ENCODE data around the gene MYO18B. TPM values are rescaled to one million over a fixed set of nuclear protein-coding genes. Genes with fewer than 3 reads are reported as not detected.

The MYO18B gene
- polyA plus RNA-seq, 6 donors from 2014 or later = not detected

DNA sequence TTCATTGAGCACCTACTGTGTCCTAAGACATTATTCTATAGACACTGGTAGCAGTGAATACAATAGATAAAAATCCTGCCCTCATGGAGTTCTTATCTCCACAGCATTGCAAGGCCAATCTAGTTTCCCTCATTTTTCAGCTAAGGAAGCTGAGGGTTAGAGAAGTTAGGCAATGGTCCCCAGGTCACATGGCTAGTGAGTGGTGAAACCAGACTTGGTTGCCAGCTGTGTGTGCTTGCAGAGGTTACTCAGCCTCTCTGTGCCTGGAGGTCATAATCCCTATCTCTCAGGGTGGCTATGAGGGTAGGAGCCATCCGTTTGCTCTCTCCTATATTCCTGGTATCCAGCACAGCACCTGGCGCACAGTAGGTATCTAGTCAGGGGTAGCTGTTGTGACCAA lies 279.5 kb downstream of the MYO18B start:
- DNase-seq = no peak
- Mint-ChIP-seq H3K36me3 (no peaks in the 10 kb centered on the region), H3K27me3 (peaks cover 20 to 44% (median 42%) of the 10 kb centered on the region in 3 donors), H3K4me3 (no peak overlapping the region), H3K9me3 (peaks cover 5 to 18% (median 8%) of the 10 kb centered on the region in 7 donors), H3K4me1 (no peaks in the 10 kb centered on the region), H3K27ac (no peak overlapping the region)
- no peak for ATAC-seq (ENCODE audit: low read depth in 2 of 2)

DNA sequence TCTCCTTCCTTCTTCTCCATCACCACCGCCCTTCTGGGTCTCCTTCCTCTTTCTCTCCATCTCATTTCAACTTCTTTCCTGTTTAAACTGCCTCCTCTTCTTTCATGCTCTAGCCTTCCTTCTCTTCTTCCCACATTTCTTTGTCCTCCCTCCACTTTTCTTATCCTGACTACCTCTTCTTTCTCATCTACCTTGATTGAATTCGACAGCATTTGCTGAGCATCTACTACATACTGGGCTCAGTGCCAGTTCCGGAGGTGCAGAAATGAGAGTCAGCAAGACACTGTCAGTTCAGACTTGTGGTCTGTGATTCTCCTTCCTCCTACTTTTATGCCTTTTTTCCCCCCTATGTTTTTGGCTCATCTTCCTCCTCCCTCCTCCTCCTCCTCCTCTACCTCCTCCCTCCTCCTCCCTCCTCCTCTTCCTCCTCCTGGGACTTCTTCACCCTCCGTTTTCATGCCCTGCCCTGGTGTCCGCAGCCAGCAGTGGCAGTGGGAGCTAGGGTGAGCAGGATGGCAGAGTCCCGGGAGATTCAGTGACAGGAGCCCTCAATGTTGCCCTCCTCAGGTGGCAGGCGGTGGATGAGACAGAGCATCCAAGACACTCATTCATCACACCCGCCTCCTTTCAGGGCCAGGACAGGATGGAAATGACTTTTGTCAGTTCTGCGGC lies 281.3 kb downstream of the MYO18B start:
- H3K36me3 Mint-ChIP-seq = no peaks in the 10 kb centered on the region
- H3K27ac Mint-ChIP-seq = peak overlapping the region in 1 of 6 donors; percentile 54
- H3K4me1 Mint-ChIP-seq = no peaks in the 10 kb centered on the region
- H3K9me3 Mint-ChIP-seq = peaks cover 5 to 18% (median 7%) of the 10 kb centered on the region in 7 donors
- no peak for ATAC-seq (ENCODE audit: low read depth in 2 of 2)
- H3K4me3 Mint-ChIP-seq = no peak overlapping the region
- peaks cover 18 to 34% (median 28%) of the 10 kb centered on the region in 3 donors for H3K27me3 Mint-ChIP-seq
- no peak for DNase-seq

- Mint-ChIP-seq H3K36me3 (no peaks in the 10 kb centered on the region), H3K9me3 (peaks cover 5 to 18% (median 7%) of the 10 kb centered on the region in 7 donors), H3K4me1 (no peaks in the 10 kb centered on the region), H3K4me3 (no peak overlapping the region), H3K27me3 (peaks cover 10 to 16% (median 11%) of the 10 kb centered on the region in 3 donors), H3K27ac (no peak overlapping the region)
- ATAC-seq (ENCODE audit: low read depth in 2 of 2) (no peak), DNase-seq (no peak)
Observed at GRCh38 chr22:26025626-26026025, 283.6 kb downstream of the MYO18B start.

GRCh38 chr22:26027341-26027740 lies 285.4 kb downstream of the MYO18B start:
- no peak overlapping the region for H3K27ac Mint-ChIP-seq
- H3K27me3 Mint-ChIP-seq = peaks cover 5 to 10% (median 7%) of the 10 kb centered on the region in 3 donors
- H3K4me3 Mint-ChIP-seq = no peak overlapping the region
- H3K4me1 Mint-ChIP-seq = no peaks in the 10 kb centered on the region
- ATAC-seq (ENCODE audit: low read depth in 2 of 2) (no peak), DNase-seq (no peak)
- no peaks in the 10 kb centered on the region for H3K36me3 Mint-ChIP-seq
- H3K9me3 Mint-ChIP-seq = peaks cover 3 to 16% (median 5%) of the 10 kb centered on the region in 7 donors

- Mint-ChIP-seq H3K36me3 (no peaks in the 10 kb centered on the region), H3K27ac (no peak overlapping the region), H3K27me3 (peaks cover 0 to 15% (median 0%) of the 10 kb centered on the region in 3 donors), H3K4me3 (no peak overlapping the region), H3K9me3 (peaks cover 1 to 26% (median 13%) of the 10 kb centered on the region in 7 donors), H3K4me1 (no peaks in the 10 kb centered on the region)
- ATAC-seq (ENCODE audit: low read depth in 2 of 2) (no peak), DNase-seq (no peak)
Observed at GRCh38 chr22:26031641-26032040, 289.7 kb downstream of the MYO18B start.

DNA sequence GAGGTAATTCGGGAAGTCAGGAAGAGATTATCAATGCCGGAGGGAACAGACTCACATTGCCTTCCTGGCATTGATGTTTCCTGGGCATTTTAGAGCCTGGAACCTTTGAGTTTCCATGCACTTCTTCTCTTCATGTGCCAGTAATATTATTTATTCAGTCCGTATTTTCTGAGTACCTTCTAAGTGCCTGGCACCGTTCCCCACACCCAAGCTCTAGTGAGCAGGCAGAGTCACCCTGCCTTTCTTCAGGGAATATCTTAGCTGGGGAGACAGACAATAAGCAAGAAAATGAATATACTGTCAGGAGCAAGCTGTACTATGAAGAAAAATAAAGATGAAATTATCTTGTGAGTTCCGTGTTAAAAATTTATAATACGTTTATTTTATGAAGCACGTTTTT lies 291.1 kb downstream of the MYO18B start:
- no peaks in the 10 kb centered on the region for H3K36me3 Mint-ChIP-seq
- no peak for ATAC-seq (ENCODE audit: low read depth in 2 of 2)

GRCh38 chr22:26033586-26033985 lies 291.6 kb downstream of the MYO18B start:
- Mint-ChIP-seq H3K36me3 (no peaks in the 10 kb centered on the region), H3K4me1 (no peaks in the 10 kb centered on the region), H3K4me3 (no peak overlapping the region), H3K9me3 (peaks cover 3 to 31% (median 19%) of the 10 kb centered on the region in 7 donors), H3K27me3 (peaks cover 0 to 15% (median 0%) of the 10 kb centered on the region in 3 donors), H3K27ac (peak overlapping the region in 1 of 6 donors; percentile 6)
- no peak for DNase-seq
- ATAC-seq (ENCODE audit: low read depth in 2 of 2) = no peak

More for the DNA sequence above, 291.1 kb downstream of the MYO18B start:
- H3K27me3 Mint-ChIP-seq = peaks cover 0 to 15% (median 0%) of the 10 kb centered on the region in 3 donors
- H3K9me3 Mint-ChIP-seq = peaks cover 3 to 31% (median 19%) of the 10 kb centered on the region in 7 donors
- no peaks in the 10 kb centered on the region for H3K4me1 Mint-ChIP-seq
- no peak for DNase-seq
- H3K27ac Mint-ChIP-seq = no peak overlapping the region
- no peak overlapping the region for H3K4me3 Mint-ChIP-seq

- no peaks in the 10 kb centered on the region for H3K4me1 Mint-ChIP-seq
- no peak overlapping the region for H3K4me3 Mint-ChIP-seq
- ATAC-seq (ENCODE audit: low read depth in 2 of 2) = no peak
- peaks cover 4 to 31% (median 19%) of the 10 kb centered on the region in 7 donors for H3K9me3 Mint-ChIP-seq
- DNase-seq = no peak
- no peaks in the 10 kb centered on the region for H3K36me3 Mint-ChIP-seq
- H3K27me3 Mint-ChIP-seq = peaks cover 7 to 26% (median 14%) of the 10 kb centered on the region in 3 donors
- H3K27ac Mint-ChIP-seq = no peak overlapping the region
Observed at GRCh38 chr22:26035523-26035922, 293.5 kb downstream of the MYO18B start.

- Mint-ChIP-seq H3K27ac (peak overlapping the region in 1 of 6 donors; percentile 31), H3K9me3 (peaks cover 4 to 25% (median 19%) of the 10 kb centered on the region in 7 donors), H3K36me3 (no peaks in the 10 kb centered on the region), H3K4me3 (no peak overlapping the region), H3K27me3 (peaks cover 18 to 29% (median 20%) of the 10 kb centered on the region in 3 donors), H3K4me1 (no peaks in the 10 kb centered on the region)
- ATAC-seq (ENCODE audit: low read depth in 2 of 2) (no peak), DNase-seq (no peak)
Observed at GRCh38 chr22:26038365-26038764, 296.4 kb downstream of the MYO18B start.

- Mint-ChIP-seq H3K9me3 (peaks cover 0 to 11% (median 2%) of the 10 kb centered on the region in 7 donors), H3K27me3 (peaks cover 20 to 31% (median 25%) of the 10 kb centered on the region in 3 donors), H3K27ac (no peak overlapping the region), H3K4me3 (no peak overlapping the region), H3K36me3 (no peaks in the 10 kb centered on the region), H3K4me1 (no peaks in the 10 kb centered on the region)
- no peak for ATAC-seq (ENCODE audit: low read depth in 2 of 2)
- no peak for DNase-seq
Observed at GRCh38 chr22:26041931-26042330, 299.9 kb downstream of the MYO18B start.

- peaks cover 24 to 31% (median 25%) of the 10 kb centered on the region in 3 donors for H3K27me3 Mint-ChIP-seq
- H3K9me3 Mint-ChIP-seq = peaks cover 0 to 9% (median 2%) of the 10 kb centered on the region in 7 donors
- H3K4me3 Mint-ChIP-seq = no peak overlapping the region
- ATAC-seq (ENCODE audit: low read depth in 2 of 2) = no peak
- H3K4me1 Mint-ChIP-seq = no peaks in the 10 kb centered on the region
- DNase-seq = no peak
- H3K36me3 Mint-ChIP-seq = no peaks in the 10 kb centered on the region
- H3K27ac Mint-ChIP-seq = peak overlapping the region in 1 of 6 donors; percentile 33
Observed at GRCh38 chr22:26043031-26043430, 301.0 kb downstream of the MYO18B start.

DNA sequence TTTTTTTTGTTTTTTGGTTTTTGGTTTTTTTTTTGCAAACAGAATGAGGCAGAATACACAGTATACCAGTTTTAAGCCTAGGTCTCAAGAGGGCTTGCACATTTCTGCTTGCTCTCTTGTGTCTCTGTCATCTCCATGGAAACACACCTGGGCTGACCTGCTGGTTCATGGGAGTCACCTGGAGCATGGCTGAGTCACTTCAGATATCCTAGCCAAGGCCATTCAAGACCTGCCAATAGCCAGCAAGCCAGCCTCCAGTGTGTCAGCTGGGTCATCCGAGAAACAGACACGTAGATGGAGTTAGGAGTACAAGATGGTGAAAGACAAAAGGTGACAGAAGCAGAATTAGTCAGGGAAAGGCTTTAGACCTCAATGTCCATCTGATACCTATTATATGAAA lies 303.1 kb downstream of the MYO18B start:
- Mint-ChIP-seq H3K4me1 (no peaks in the 10 kb centered on the region), H3K27ac (no peak overlapping the region), H3K36me3 (no peaks in the 10 kb centered on the region), H3K4me3 (no peak overlapping the region), H3K9me3 (peaks cover 0 to 9% (median 0%) of the 10 kb centered on the region in 7 donors), H3K27me3 (peaks cover 15 to 37% (median 21%) of the 10 kb centered on the region in 3 donors)
- ATAC-seq (ENCODE audit: low read depth in 2 of 2) (no peak), DNase-seq (no peak)

GRCh38 chr22:26045860-26046259 lies 303.9 kb downstream of the MYO18B start:
- H3K4me1 Mint-ChIP-seq = no peaks in the 10 kb centered on the region
- H3K9me3 Mint-ChIP-seq = peaks cover 0 to 4% (median 1%) of the 10 kb centered on the region in 7 donors
- no peak for DNase-seq
- no peak overlapping the region for H3K27ac Mint-ChIP-seq
- no peaks in the 10 kb centered on the region for H3K36me3 Mint-ChIP-seq
- no peak for ATAC-seq (ENCODE audit: low read depth in 2 of 2)
- H3K27me3 Mint-ChIP-seq = peaks cover 12 to 33% (median 19%) of the 10 kb centered on the region in 3 donors
- H3K4me3 Mint-ChIP-seq = no peak overlapping the region

DNA sequence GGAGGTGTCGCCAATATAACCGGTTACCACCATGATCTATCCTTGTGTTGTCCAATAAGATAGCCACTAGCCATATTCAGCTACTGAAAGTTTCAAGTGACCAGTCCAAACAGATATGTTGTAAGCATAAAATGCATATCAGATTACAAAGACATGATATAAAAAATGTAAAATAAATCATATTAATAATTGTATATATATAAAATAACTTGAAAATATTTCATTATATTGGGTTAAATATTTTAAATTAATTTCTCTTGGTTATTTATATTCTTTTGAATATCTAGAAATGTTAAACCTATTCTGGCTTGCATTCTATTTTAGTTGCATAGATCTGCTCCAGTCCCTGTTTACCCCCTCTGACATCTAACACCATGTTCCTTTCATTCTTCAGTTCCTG lies 305.5 kb downstream of the MYO18B start:
- H3K4me1 Mint-ChIP-seq = no peaks in the 10 kb centered on the region
- peaks cover 22 to 42% (median 30%) of the 10 kb centered on the region in 3 donors for H3K27me3 Mint-ChIP-seq
- no peaks in the 10 kb centered on the region for H3K36me3 Mint-ChIP-seq
- no peak overlapping the region for H3K27ac Mint-ChIP-seq
- no peak for ATAC-seq (ENCODE audit: low read depth in 2 of 2)
- H3K4me3 Mint-ChIP-seq = no peak overlapping the region
- no peak for DNase-seq
- peaks cover 0 to 4% (median 1%) of the 10 kb centered on the region in 7 donors for H3K9me3 Mint-ChIP-seq
